HG03460 (cell line): ENCODE data around the gene AMOT.
"Not testable (repeated sequence)": the region's sequence is repeated elsewhere in the genome, so short reads cannot be mapped to it uniquely, and the experiment has no call there.

ENCODE experiments used
- ATAC-seq: cut with Tn5 transposase; IDR thresholded peaks from one replicate; pipeline ENCODE4 v1.9.1; 2021; ENCODE audit not compliant: unreplicated experiment

AMOT gene, protein sequence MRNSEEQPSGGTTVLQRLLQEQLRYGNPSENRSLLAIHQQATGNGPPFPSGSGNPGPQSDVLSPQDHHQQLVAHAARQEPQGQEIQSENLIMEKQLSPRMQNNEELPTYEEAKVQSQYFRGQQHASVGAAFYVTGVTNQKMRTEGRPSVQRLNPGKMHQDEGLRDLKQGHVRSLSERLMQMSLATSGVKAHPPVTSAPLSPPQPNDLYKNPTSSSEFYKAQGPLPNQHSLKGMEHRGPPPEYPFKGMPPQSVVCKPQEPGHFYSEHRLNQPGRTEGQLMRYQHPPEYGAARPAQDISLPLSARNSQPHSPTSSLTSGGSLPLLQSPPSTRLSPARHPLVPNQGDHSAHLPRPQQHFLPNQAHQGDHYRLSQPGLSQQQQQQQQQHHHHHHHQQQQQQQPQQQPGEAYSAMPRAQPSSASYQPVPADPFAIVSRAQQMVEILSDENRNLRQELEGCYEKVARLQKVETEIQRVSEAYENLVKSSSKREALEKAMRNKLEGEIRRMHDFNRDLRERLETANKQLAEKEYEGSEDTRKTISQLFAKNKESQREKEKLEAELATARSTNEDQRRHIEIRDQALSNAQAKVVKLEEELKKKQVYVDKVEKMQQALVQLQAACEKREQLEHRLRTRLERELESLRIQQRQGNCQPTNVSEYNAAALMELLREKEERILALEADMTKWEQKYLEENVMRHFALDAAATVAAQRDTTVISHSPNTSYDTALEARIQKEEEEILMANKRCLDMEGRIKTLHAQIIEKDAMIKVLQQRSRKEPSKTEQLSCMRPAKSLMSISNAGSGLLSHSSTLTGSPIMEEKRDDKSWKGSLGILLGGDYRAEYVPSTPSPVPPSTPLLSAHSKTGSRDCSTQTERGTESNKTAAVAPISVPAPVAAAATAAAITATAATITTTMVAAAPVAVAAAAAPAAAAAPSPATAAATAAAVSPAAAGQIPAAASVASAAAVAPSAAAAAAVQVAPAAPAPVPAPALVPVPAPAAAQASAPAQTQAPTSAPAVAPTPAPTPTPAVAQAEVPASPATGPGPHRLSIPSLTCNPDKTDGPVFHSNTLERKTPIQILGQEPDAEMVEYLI

DNA sequence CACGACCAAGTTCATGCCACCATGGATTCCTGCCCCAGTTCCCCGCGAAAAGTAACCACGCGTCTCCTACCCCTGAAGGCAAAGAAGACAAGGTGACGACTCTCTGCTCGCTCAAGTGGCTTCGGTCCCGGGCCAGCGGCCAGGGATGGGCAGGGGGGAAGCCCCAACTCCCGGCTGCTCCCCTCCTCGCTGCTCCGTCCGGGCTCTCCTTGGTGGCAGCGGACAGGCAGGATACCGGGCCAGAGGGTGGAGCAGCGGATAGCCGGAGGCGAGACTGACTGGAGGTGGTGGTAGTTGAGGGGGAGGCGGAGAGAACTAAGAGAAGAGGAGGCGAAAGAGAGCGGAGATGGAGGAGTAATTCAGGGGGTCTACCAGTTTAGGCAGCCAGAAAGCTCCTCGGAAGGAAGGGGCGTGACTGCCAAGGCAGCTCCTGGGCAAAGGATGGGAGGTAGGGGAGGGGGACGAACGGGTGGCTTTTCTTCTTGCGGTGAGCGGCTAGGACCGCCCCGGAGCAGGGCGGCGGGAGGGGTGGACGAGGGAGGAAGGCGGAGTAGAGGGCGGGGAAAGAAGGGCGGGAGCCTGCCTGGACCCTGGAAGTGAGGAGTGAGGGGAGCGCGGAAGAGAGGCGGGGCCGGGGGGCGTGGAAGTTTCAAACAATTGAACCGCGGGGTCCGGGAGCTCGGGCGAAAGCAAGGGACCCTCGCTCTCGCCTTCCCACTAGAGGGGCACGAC is at the start of gene AMOT:
TSS of gene AMOT (minus strand) at position 450 of the 732 bp plus-strand sequence. CDS start 17,705 bp downstream, outside the sequence.
- peak; percentile 62 for ATAC-seq

DNA sequence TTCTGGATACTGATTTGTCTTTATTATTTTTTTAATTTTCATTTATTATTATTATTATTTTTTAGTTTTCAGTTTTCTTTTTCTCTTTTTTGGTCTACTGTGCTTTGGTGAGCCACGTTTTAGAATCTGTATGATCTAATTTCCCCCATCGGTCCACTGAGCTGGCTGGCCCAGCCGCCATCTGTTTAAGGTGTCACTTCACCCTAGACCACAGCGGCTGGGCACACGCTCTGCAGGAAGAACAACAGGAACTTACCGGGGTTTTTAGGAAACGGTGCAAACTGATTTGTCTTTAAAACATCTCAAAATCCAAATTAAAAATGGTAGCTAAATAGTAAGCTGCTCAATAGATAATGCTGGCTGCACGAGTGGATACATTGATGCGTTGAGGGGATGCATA is 48.8 kb upstream of the AMOT start:
- ATAC-seq, result peak; percentile 56

DNA sequence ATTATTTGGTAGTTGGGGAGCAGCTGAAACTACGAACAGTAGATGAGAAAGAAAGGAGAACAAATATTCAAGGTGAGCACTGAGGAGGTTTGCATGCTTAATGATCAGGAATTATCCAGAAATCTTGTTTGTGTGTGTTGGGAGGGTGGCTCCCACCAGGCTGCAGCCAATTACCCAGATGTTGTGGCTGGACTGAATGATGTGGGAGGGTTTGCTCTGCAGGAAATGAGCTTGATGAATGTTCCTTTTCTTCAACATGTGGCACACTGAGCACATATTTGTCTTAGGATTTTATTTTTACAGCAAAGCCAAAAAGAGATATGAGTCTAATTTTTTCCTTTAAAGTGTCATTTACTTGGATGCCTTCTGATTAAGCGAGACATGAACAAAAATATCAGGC is 48.3 kb upstream of the AMOT start:
- no peak for ATAC-seq

DNA sequence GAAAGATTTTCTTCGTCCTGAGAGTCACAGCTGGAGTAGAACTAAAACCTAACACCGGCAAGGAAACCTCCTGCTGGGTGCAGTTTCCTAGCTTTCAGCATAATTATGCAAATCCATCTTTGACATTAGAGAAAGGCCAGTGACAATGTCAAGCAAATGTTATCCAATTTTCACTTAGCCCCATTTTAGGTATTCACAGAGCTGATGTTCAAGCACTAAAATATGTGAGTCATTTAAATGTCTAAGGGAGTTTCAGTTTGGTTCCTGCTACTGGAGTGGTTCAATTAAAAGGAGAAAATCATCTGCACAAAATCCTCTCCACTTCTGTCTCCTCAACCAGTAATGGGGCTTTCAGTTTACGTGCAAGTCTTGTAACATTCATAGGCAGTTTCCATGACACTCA is 37.1 kb upstream of the AMOT start:
- ATAC-seq, result no peak

DNA sequence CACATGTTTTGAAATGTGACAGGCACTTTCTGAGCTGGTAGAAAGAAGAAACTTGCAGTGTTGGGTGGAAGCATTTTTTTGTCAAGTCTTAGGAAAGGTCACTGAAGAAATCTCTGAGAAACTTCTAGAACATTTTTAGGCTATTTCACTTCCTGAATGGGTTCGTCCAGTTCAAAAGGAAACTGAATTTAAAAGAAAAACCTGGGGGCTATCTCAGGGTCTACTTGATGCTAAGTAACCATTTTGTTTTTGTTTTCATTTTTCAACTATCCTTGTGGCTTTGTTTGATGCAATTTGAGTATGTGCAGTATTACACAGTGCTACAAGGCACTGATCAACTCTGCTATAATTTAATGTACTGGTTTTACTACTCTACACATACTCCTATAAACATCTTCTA is 34.0 kb upstream of the AMOT start:
- ATAC-seq, result no peak

DNA sequence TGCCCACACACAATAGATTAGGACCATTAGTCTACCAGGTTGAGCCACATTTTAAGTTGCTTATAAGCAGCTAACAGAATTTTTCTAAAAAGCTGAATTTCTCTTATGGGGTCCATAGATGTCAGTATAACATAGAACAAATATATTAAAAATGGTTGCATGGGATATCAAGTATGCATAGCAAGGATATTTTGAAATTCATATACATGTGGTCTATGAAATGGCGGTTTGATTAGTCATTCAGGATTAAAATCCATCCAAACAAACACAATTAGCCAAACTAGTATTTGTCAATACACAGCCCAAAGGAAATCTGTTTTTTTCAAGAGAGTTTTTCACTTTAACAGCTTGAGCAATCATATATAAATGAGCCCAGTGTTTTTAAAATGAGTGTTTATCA is 33.5 kb upstream of the AMOT start:
- ATAC-seq, result no peak

DNA sequence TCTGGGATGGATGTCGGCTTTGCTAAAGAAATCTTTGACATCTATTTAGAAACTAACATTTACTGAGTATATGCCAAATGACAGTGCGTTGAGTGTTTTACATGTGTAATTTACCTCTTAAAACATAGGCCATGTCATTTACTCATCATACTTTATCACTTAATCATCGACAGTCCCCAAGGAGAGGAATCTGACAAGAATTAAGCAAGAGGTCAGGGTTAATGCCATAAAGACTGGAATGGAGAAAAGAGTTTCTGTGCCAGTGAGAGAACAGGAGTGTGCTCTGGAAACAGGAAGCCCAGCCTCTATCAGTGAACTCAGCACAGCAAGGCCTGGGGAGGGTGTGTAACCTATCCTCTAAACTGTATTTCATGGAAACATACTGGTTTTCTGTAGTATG is 28.0 kb upstream of the AMOT start:
- no peak for ATAC-seq

DNA sequence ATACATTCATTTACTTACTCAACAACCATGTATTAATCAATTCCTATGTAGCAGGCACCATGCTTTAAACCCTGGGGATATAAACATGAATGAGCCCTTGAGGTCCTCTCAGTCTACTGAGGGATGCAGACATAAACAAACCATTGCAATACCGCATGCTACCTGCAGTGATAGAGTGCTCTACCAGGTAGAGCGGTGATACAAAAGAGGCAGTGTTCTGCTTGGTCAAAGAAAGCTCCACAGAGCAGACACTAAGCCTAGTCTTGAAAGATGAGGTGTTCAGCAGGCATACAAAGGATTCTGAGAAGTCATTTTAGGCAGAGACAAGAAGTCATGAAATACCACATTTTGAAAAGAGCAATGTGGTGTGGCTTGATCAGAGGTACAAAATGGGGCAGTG is 26.9 kb upstream of the AMOT start:
- no peak for ATAC-seq

DNA sequence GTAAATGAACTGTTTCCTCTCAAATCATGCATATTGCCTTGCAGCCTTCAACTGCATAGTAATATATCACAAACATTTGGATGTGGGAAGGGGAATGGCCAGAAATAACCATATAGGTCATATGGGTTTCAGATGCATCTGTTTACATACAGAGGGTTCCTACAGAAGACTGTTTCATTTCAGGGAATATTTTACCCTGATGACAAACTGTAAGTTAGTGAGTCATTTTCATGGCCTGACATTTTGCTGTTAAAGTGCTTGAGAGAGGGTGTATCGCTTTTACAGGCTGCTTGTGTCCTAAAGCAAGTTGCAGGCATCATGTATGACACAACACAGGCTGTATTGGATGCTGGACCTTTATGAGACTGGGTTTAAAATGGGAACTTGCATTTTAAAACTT is 25.5 kb upstream of the AMOT start:
- ATAC-seq, result no peak

DNA sequence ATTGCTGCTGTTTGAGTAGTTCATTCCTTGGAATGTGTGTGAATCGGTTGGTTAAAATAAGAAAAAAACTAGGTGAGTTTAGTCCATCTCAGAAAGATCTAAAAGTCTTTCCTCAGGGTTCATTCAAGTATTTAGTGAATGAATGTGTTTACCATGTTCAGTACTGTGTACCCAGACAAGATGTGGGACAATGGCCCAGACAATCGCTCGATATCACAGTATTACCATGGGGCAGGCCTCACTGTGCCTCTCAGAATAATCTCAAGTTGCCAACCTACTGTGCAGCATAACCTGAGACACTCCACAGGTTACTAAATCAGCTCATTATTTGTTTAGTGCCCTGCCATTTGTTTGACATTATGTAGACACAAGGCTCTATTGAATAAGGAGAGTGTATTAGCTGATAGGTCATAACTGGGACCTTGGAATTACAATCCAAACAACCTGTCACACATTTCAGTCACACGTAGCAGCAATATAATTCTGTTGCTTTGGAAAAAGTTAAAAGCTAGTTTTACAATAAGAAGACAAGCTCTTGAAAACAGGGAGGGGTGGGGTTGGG is 24.9 kb upstream of the AMOT start:
- ATAC-seq, result no peak

DNA sequence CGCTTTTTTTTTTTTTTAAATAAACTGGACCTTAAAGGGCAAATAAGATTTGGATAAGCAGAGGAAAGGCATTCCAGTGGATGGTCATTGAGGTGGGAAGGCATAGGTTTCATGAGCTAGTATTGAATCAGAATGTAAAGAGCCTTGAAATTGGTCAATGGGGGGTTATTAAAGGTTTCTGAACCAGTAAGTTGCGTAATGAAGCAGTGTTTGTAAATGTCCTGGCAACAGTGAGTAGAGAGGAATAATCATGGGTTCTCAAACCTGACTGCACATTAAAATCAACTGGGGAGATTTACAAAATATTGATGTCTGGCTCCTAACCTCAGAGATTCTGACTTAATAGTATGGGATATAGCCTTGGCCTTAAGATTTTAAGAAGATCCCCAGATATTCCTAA is 23.2 kb upstream of the AMOT start:
- no peak for ATAC-seq

DNA sequence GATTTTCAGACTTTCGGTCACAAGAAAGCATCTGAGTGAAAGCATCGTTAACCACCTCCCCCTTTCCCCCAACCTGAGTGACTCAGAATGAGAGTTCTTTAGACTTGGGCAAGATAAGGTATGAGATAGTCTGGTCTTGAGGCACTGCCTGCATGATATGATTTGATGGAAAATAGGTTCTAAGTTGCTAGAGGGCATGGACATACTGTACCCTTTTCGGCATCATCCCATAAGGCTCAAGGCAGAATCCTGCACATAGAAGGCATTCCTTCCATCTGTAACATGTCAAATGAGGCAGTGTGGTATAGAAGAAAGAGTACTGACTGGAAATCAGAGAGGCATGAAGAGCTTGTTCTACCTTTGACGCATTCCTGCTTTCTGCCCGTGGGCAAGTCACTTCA is 16.8 kb upstream of the AMOT start:
- no peak for ATAC-seq

DNA sequence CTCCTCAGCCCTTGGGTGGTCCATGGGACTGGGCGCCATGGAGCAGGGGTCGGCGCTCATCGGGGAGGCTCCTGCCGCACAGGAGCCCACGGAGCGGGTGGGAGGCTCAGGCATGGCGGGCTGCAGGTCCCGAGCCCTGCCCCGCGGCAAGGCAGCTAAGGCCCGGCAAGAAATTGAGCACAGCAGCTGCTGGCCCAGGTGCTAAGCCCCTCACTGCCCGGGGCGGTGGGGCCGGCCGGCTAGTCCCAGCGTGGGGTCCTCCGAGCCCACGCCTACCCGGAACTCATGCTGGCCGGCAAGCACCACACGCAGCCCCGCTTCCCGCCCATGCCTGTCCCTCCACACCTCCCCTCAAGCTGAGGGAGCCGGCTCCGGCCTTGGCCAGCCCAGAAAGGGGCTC is 14.3 kb upstream of the AMOT start:
- ATAC-seq, result not testable (repeated sequence)

DNA sequence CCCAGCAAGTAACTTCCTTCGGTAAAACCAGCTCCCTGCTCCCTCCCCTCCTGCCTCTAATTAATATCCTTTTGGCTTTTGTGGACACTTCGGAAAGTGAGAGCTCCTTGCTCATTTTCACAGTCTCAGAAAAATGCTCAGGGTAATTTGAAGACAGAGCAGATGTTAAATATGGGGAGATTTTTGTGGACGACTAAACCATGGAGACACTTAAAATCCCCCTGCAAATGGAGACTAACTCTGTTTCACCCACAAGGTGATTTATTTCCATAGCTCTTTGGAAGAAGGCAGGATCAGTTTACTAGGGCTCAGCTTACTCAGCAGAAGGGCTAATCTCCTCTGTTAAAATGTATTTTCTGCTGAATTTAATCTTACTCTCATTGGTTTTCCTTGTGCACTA is 12.2 kb upstream of the AMOT start:
- ATAC-seq, result no peak

DNA sequence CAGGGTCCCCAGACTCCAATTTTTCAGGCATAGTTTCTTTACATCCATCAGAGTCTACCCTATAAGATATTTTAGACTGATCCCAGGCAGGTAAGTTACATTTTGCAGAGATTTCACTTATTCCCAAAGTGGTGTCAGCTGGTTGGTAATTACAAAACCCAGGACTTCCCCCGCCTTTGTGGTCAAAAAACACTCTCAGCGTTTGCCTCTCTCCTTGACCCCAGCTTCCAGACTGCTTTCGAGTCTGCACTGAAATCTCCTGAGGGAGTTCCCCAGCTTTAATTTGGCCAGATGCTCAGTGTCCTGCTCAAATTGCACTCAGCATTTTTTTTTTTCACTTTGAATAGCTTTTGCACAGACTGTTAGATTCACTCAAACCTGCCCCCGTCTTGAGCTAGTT is 11.2 kb upstream of the AMOT start:
- peak; percentile 67 for ATAC-seq

DNA sequence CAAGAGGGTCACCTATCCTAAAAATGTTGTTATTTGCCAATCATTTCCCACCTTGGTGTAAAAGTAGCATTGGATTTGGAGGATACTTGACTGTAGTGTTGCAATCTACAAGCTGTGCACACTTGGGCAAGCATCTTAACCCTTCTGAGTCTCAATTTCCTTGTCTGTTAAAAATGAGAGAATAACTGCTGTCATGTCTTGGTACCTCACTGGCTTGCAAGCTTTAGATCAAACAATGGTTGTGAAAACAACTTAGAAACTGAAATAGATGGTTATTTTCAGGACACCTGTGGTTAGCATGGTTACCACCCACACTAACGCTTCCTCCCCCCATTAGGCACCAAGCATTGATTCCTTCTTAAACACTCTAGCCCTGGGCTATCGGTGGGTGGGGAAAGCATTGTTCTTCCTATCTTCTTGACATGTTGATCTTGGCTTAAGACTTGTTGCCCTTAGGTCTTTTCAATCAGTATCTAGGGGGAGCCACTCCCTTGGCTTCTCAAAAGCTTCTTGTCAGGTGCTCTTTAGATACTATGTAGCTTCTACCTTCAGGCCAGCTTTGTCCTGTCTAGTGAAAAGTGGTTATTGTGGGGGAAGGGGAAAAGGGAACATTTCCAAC is 10.6 kb upstream of the AMOT start:
- ATAC-seq, result peak; percentile 79

DNA sequence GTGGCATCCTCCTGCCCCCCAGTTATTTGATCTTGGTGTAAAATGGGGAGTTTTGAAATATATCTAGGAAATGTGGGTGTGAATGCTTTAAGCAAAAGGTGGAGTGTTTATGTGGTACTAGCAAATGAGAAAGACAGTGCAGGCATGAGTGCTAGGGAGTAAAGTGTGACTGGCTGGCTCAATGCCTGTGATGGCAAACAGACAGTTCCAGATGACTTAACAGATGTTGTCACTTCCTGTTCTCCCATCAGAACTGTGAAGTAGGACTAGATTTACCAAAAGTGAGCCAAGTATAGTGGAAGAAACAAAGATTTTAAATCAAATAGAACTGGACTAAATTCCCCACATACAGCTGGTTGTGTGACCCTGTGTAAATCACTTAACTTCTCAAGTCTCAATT is 8.4 kb upstream of the AMOT start:
- ATAC-seq, result no peak

DNA sequence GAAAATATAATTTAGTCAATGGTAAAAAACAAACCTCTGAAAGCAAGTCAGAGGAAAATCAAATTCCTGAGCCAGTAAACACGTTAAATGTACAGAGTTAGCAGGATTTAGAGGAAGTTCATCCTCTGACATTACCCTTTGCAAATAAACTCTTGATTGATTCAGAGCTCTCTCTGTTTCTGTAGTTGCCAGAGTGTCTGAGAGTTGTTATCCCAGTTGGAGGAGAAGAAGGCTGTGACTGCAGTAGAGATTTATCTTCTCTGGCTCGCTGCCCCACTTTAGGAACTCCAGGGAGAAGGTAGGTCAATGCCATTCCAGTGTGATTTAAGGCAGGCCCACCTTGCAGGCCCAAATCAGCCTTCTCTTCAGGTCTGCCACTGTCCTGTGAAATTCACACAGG is 6.2 kb upstream of the AMOT start:
- no peak for ATAC-seq

DNA sequence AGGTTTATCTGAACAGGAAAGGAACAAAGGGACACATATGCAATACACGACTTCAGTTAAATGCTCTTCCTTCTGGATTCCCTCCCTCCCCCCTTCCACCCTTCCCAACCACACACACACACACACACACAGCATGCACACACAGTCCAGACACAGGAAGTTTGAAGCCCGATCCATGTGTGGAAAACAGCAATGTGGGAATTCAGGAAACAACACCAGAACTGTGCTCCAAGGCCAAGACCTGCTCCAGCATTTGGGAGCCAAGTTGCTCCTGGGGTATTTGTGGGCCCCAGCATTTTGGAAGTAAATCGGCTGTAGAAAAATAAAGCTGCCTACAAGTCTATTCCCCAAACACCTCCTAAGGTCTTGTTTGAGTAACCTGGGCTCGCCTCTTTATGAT is 5.6 kb upstream of the AMOT start:
- ATAC-seq, result no peak

DNA sequence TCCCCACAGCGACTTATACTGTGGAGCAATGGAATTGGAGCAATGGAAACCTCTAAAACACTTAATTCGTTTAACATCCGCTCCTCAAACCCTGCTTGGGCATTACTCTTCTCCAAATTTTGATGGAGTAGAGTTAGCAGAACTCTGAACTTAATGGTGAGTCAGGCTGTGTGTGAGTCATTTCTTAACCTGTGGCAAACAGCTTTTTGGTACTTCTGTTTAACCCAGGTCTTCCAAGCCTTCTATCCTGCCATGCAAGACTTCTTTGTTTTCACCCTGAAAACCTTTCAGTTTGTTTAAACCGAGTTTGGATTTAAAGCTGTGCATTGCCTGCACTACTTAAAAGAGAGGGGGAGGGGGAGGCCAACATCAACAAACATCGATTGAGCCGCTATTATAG is 3.6 kb upstream of the AMOT start:
- ATAC-seq, result no peak

DNA sequence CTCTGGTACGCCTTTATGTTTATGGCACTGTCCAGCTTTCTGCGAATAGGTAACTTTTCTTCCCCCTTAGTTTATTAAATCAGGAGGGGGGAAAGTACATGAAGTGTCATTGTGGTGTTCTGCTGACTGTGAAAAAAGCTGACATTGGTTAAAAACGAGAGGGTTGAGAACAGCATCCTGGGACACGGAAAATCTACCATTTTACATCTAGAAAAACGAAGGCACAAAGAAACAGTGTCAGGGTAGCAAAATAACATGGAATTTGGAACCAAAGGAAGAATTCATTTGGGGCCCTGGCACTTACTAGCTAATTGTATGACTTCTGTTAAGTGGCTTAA is 1.2 kb upstream of the AMOT start:
- ATAC-seq, result no peak
